GM23338 (cell line): ENCODE results near the gene KDM4E. TPM values are rescaled to one million over a fixed set of nuclear protein-coding genes. Genes with fewer than 3 reads are reported as not detected.

ENCODE experiments used
- ATAC-seq: fragments of 200-7000 bp; cut with Tn5 transposase; 3 replicates; pipeline ENCODE4 v1.9.1; 2020
- DNase-seq: peaks from one replicate; pipeline ENCODE4 v3.0.0-alpha.2; 2015; ENCODE audit warnings: low spot score
- H2AFZ ChIP-seq: fragments of 200-600 bp; sonication (generic); 2 replicates; pipeline ENCODE4 v1.8.0; 2016; ENCODE audit warnings: antibody characterized with exemption, mild to moderate bottlenecking, moderate library complexity
- H3F3A ChIP-seq: fragments of 200-600 bp; sonication (generic); replicated peaks from 2 replicates; pipeline ENCODE4 v1.8.0; 2017; ENCODE audit warnings: antibody characterized with exemption, mixed run types, low read depth
- H3K27ac ChIP-seq: fragments of 200-600 bp; sonication (generic); 2 replicates; pipeline ENCODE4 v1.6.1; 2016; ENCODE audit warnings: low read depth
- H3K27me3 ChIP-seq: fragments of 200-600 bp; sonication (generic); 2 replicates; pipeline ENCODE4 v1.8.0; 2016; ENCODE audit warnings: mild to moderate bottlenecking, mixed run types, moderate library complexity; ENCODE audit not compliant: insufficient read depth
- H3K36me3 ChIP-seq: fragments of 200-600 bp; sonication (generic); 2 replicates; pipeline ENCODE4 v1.8.0; 2016; ENCODE audit warnings: mild to moderate bottlenecking; ENCODE audit not compliant: insufficient read depth
- H3K4me1 ChIP-seq: fragments of 200-600 bp; sonication (generic); 2 replicates; pipeline ENCODE4 v1.8.0; 2016; ENCODE audit warnings: mild to moderate bottlenecking, moderate library complexity; ENCODE audit not compliant: insufficient read depth
- H3K4me2 ChIP-seq: fragments of 200-600 bp; sonication (generic); 2 replicates; pipeline ENCODE4 v1.7.1; 2017; ENCODE audit warnings: mixed run types
- H3K4me3 ChIP-seq: fragments of 200-600 bp; sonication (generic); 2 replicates; pipeline ENCODE4 v1.6.1; 2016; ENCODE audit warnings: mixed run types
- H3K79me2 ChIP-seq: fragments of 200-600 bp; sonication (generic); replicated peaks from 2 replicates; pipeline ENCODE4 v1.8.0; 2017; ENCODE audit warnings: mild to moderate bottlenecking; ENCODE audit not compliant: insufficient read depth
- H3K9me2 ChIP-seq: fragments of 200-600 bp; sonication (generic); 2 replicates; pipeline ENCODE4 v1.8.0; 2017; ENCODE audit not compliant: insufficient read depth
- H4K20me1 ChIP-seq: fragments of 200-600 bp; sonication (generic); replicated peaks from 2 replicates; pipeline ENCODE4 v1.8.0; 2017; ENCODE audit warnings: mild to moderate bottlenecking; ENCODE audit not compliant: insufficient read depth
- H3K27ac Mint-ChIP-seq: 2 replicates; pipeline ENCODE4 v1.8.0; 2020; ENCODE audit warnings: inconsistent platforms, mild to moderate bottlenecking, moderate library complexity, mixed read lengths
- H3K27me3 Mint-ChIP-seq: 3 replicates; pipeline ENCODE4 v1.8.0; 2022; ENCODE audit warnings: low read depth, mild to moderate bottlenecking, moderate library complexity, mixed read lengths, inconsistent platforms; ENCODE audit not compliant: insufficient read depth, poor library complexity
- H3K36me3 Mint-ChIP-seq: 3 replicates; pipeline ENCODE4 v1.8.0; 2021; ENCODE audit warnings: low read depth, mild to moderate bottlenecking, inconsistent platforms, moderate library complexity, mixed read lengths
- H3K4me1 Mint-ChIP-seq: 3 replicates; pipeline ENCODE4 v1.8.0; 2020; ENCODE audit warnings: mild to moderate bottlenecking, inconsistent platforms, mixed read lengths
- H3K4me3 Mint-ChIP-seq: 3 replicates; pipeline ENCODE4 v1.8.0; 2021; ENCODE audit warnings: moderate library complexity, mild to moderate bottlenecking, inconsistent platforms, mixed read lengths
- H3K9me3 Mint-ChIP-seq: 3 replicates; pipeline ENCODE4 v1.8.0; 2020; ENCODE audit warnings: moderate library complexity, mild to moderate bottlenecking, inconsistent platforms, mixed read lengths
- CREB1 ChIP-seq: fragments of 250-450 bp; sonication (Bioruptor Pico); IDR thresholded peaks from 2 replicates; pipeline ENCODE4 v1.5.0; 2020; ENCODE audit warnings: low read depth, mild to moderate bottlenecking, moderate library complexity
- EZH2 ChIP-seq: fragments of 200-600 bp; sonication (generic); IDR thresholded peaks from one replicate; pipeline ENCODE4 v1.8.0; 2017; ENCODE audit warnings: antibody characterized with exemption, mild to moderate bottlenecking, low read depth; ENCODE audit not compliant: unreplicated experiment
- EZH2phosphoT487 ChIP-seq: fragments of 200-600 bp; sonication (generic); IDR thresholded peaks from one replicate; pipeline ENCODE4 v1.8.1; 2018; ENCODE audit warnings: antibody characterized with exemption; ENCODE audit not compliant: unreplicated experiment
- JUNB ChIP-seq: IDR thresholded peaks from one replicate; pipeline ENCODE4 v1.6.1; 2016; ENCODE audit warnings: antibody characterized with exemption; ENCODE audit not compliant: unreplicated experiment
- NANOG ChIP-seq: IDR thresholded peaks from 2 replicates; pipeline ENCODE4 v1.6.1; 2016; ENCODE audit warnings: antibody characterized with exemption, borderline replicate concordance
- POLR2AphosphoS5 ChIP-seq: IDR thresholded peaks from 2 replicates; pipeline ENCODE4 v1.6.1; 2016; ENCODE audit warnings: antibody characterized with exemption, low read depth
- STAT1 ChIP-seq: IDR thresholded peaks from one replicate; pipeline ENCODE4 v1.6.1; 2016; ENCODE audit warnings: antibody characterized with exemption; ENCODE audit not compliant: unreplicated experiment
- ZNF114 ChIP-seq: fragments of 250-450 bp; sonication (Bioruptor Pico); IDR thresholded peaks from 2 replicates; pipeline ENCODE4 v1.5.0; 2020; ENCODE audit warnings: mild to moderate bottlenecking, moderate library complexity
- ZNF331 ChIP-seq: fragments of 250-450 bp; sonication (Bioruptor Pico); IDR thresholded peaks from 2 replicates; pipeline ENCODE4 v1.5.0; 2020; ENCODE audit warnings: low read depth, mild to moderate bottlenecking, moderate library complexity
- polyA plus RNA-seq: library from polyadenylated mRNA; unstranded; fragments of >200 nt; fragmentation: Nextera tagmentation; extraction: Ambion mirVana; gene quantifications from 2 replicates; pipeline ENCODE4 v1.2.1, GENCODE V29; 2016
- total RNA-seq: library from RNA; depleted of rRNA; stranded (reverse); fragments of >200 nt; shearing (Covaris generic); gene quantifications from 2 replicates; pipeline ENCODE4 v1.2.3, GENCODE V29; 2014
- TF ChIP-seq, protein P1 (sequence below), 2 experiments: fragments of 200-600 bp in 1 of 2; sonication (generic) in 1 of 2; conservative IDR thresholded peaks; 2 replicates each; pipeline versions ENCODE4 v1.5.1 to v1.6.1; 2016 to 2017; ENCODE audit warnings: antibody characterized with exemption in 2 of 2, low read depth in 2 of 2, mild to moderate bottlenecking in 2 of 2, moderate library complexity in 1 of 2
- TF ChIP-seq, protein P2 (sequence below): IDR thresholded peaks from 2 replicates; pipeline ENCODE4 v1.6.1; 2016; ENCODE audit warnings: antibody characterized with exemption
- TF ChIP-seq, protein P3 (sequence below): IDR thresholded peaks from one replicate; pipeline ENCODE4 v1.6.1; 2018; ENCODE audit warnings: antibody characterized with exemption; ENCODE audit not compliant: unreplicated experiment

KDM4E gene
- total and polyA plus RNA-seq, 2 experiments from 2014 or later: not detected

DNA sequence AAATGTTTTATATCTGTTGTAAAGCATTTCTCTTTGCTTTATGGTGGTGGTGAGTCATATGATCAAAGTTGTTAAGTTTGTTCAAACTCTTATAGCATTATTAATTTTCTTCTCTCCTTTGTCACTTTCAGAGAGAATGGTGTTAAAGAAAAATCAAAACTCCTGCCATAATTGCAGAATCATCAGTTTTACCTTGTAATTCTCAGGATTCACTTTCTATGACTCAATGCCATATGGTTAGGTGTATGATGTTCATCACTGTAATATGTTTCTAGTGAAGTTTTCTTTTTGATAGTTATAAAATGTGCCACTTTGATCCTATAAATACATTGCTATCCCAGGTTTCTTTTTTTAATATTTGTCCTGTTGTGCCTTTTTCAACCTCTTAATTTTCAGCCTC lies 13.7 kb upstream of the KDM4E start (continued):
- TF ChIP-seq, protein P1, sequence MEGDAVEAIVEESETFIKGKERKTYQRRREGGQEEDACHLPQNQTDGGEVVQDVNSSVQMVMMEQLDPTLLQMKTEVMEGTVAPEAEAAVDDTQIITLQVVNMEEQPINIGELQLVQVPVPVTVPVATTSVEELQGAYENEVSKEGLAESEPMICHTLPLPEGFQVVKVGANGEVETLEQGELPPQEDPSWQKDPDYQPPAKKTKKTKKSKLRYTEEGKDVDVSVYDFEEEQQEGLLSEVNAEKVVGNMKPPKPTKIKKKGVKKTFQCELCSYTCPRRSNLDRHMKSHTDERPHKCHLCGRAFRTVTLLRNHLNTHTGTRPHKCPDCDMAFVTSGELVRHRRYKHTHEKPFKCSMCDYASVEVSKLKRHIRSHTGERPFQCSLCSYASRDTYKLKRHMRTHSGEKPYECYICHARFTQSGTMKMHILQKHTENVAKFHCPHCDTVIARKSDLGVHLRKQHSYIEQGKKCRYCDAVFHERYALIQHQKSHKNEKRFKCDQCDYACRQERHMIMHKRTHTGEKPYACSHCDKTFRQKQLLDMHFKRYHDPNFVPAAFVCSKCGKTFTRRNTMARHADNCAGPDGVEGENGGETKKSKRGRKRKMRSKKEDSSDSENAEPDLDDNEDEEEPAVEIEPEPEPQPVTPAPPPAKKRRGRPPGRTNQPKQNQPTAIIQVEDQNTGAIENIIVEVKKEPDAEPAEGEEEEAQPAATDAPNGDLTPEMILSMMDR (conservative IDR thresholded peaks at IDR 0.05; ENCODE audit: low read depth in 2 of 2): no peak
- TF ChIP-seq, protein P2, sequence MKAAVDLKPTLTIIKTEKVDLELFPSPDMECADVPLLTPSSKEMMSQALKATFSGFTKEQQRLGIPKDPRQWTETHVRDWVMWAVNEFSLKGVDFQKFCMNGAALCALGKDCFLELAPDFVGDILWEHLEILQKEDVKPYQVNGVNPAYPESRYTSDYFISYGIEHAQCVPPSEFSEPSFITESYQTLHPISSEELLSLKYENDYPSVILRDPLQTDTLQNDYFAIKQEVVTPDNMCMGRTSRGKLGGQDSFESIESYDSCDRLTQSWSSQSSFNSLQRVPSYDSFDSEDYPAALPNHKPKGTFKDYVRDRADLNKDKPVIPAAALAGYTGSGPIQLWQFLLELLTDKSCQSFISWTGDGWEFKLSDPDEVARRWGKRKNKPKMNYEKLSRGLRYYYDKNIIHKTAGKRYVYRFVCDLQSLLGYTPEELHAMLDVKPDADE: no peak
- no peak for TF ChIP-seq CREB1 (CRISPR knock-in tag)
- TF ChIP-seq, protein P3, sequence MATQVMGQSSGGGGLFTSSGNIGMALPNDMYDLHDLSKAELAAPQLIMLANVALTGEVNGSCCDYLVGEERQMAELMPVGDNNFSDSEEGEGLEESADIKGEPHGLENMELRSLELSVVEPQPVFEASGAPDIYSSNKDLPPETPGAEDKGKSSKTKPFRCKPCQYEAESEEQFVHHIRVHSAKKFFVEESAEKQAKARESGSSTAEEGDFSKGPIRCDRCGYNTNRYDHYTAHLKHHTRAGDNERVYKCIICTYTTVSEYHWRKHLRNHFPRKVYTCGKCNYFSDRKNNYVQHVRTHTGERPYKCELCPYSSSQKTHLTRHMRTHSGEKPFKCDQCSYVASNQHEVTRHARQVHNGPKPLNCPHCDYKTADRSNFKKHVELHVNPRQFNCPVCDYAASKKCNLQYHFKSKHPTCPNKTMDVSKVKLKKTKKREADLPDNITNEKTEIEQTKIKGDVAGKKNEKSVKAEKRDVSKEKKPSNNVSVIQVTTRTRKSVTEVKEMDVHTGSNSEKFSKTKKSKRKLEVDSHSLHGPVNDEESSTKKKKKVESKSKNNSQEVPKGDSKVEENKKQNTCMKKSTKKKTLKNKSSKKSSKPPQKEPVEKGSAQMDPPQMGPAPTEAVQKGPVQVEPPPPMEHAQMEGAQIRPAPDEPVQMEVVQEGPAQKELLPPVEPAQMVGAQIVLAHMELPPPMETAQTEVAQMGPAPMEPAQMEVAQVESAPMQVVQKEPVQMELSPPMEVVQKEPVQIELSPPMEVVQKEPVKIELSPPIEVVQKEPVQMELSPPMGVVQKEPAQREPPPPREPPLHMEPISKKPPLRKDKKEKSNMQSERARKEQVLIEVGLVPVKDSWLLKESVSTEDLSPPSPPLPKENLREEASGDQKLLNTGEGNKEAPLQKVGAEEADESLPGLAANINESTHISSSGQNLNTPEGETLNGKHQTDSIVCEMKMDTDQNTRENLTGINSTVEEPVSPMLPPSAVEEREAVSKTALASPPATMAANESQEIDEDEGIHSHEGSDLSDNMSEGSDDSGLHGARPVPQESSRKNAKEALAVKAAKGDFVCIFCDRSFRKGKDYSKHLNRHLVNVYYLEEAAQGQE: no peak
- no peak for TF ChIP-seq ZNF331 (CRISPR knock-in tag)
- TF ChIP-seq EZH2: no peak
- TF ChIP-seq POLR2AphosphoS5: no peak
- TF ChIP-seq STAT1: no peak
- no peak for TF ChIP-seq NANOG
- no peak for TF ChIP-seq JUNB
- TF ChIP-seq ZNF114 (CRISPR knock-in tag): no peak

DNA sequence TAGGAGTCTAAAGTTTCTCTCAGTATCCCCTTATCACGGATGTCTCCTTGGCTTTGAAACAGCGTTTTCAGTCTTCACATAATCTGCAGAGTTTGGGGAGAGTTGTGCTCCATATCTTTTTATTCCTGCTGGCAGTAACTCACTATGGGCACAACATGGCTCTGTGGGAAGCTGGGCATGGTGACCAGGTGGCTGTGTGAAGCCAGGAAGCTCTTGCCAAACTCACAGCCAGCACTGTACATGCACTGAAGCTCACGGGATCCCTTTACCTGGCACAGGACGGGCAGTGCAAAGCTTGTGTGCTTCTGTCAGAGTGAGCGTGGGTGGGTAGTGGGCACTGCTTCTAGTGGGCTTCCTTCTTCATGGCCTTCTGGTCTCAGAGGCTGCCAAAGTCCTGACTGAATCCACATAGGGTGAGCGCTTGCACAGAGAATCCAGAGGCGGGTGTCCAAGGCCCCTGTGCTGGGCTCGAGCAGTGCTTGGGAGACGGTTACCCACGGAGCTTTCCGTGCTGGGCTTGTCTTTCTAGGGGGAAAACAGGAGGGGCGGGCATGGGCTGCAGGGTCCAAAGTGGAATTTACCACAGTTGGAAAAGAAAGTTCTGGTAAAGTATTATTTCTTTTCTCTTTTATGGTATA lies 10.8 kb upstream of the KDM4E start:
- Mint-ChIP-seq H3K27me3 (peaks cover 1% of the 10 kb centered on the region), H3K36me3 (no peaks in the 10 kb centered on the region), H3K4me3 (no peak overlapping the region), H3K4me1 (no peaks in the 10 kb centered on the region), H3K9me3 (no peaks in the 10 kb centered on the region), H3K27ac (no peak overlapping the region)
- H3K27me3 ChIP-seq: no peaks in the 10 kb centered on the region
- no peak overlapping the region for H3K4me3 ChIP-seq
- no peaks in the 10 kb centered on the region for H3K9me2 ChIP-seq
- H3K27ac ChIP-seq: no peak overlapping the region
- no peaks in the 10 kb centered on the region for H3F3A ChIP-seq
- no peak for DNase-seq
- H4K20me1 ChIP-seq: no peaks in the 10 kb centered on the region
- ATAC-seq: no peak
- H3K4me1 ChIP-seq: no peaks in the 10 kb centered on the region
- H3K4me2 ChIP-seq: no peak overlapping the region
- H3K36me3 ChIP-seq: no peaks in the 10 kb centered on the region
- H3K79me2 ChIP-seq: no peaks in the 10 kb centered on the region
- no peak overlapping the region for H2AFZ ChIP-seq
- TF ChIP-seq EZH2phosphoT487: no peak
- TF ChIP-seq NANOG: no peak
- TF ChIP-seq EZH2: no peak
- TF ChIP-seq, protein P3: no peak
- TF ChIP-seq ZNF114 (CRISPR knock-in tag): no peak
- TF ChIP-seq, protein P1 (conservative IDR thresholded peaks at IDR 0.05; ENCODE audit: low read depth in 2 of 2): no peak
- TF ChIP-seq STAT1: no peak
- TF ChIP-seq CREB1 (CRISPR knock-in tag): no peak
